Uterus (tissue), 2 donors: ENCODE results near the gene ZSCAN26.

Experiments used
- CTCF ChIP-seq, 4 experiments: fragments of 200-600 bp in 2 of 4; fragments of 450-650 bp in 2 of 4; sonication (generic) in 2 of 4; IDR thresholded peaks; one replicate each; pipeline ENCODE4 v1.5.1; 2016 to 2019; ENCODE audit warnings: antibody characterized with exemption in 4 of 4, mild to moderate bottlenecking in 2 of 4, moderate library complexity in 1 of 4
- POLR2A ChIP-seq, 2 donors: fragments of 450-650 bp; IDR thresholded peaks; one replicate each; pipeline ENCODE4 v1.6.1; 2016; ENCODE audit warnings: antibody characterized with exemption in 2 of 2, mild to moderate bottlenecking in 1 of 2, moderate library complexity in 1 of 2

GRCh38 chr6:28252009-28252975 is 14.7 kb upstream of the ZSCAN26 start, which contains the start of gene ZKSCAN4:
- no peak for TF ChIP-seq CTCF (IDR thresholded peaks at IDR 0.05)
- TF ChIP-seq POLR2A (IDR thresholded peaks at IDR 0.05): no peak
